ENCODE measurements around the gene CYP4B1.
"Not testable (repeated sequence)": the region's sequence is repeated elsewhere in the genome, so short reads cannot be mapped to it uniquely, and the experiment has no call there.

CYP4B1 gene

DNA sequence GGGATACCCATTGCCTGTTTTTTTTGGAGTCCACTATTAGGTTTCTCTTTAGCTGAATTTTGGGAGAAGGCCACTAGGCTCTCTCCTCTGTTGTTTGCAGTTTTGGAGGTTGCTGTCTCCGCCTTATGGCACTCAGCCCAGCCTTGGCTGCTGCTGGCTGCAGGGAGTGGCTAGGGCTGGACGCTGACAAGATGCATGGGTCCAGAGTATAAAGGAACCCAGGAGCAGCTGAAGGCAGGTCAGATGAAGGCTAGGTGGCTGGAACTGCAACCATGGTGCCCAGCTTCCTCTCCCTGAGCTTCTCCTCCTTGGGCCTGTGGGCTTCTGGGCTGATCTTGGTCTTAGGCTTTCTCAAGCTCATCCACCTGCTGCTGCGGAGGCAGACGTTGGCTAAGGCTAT is at the start of gene CYP4B1:
Gene CYP4B1 (plus strand): TSS at position 237 of the 400 bp plus-strand sequence. CDS start 36 bp downstream, at position 273.
- TF ChIP-seq, protein P1, sequence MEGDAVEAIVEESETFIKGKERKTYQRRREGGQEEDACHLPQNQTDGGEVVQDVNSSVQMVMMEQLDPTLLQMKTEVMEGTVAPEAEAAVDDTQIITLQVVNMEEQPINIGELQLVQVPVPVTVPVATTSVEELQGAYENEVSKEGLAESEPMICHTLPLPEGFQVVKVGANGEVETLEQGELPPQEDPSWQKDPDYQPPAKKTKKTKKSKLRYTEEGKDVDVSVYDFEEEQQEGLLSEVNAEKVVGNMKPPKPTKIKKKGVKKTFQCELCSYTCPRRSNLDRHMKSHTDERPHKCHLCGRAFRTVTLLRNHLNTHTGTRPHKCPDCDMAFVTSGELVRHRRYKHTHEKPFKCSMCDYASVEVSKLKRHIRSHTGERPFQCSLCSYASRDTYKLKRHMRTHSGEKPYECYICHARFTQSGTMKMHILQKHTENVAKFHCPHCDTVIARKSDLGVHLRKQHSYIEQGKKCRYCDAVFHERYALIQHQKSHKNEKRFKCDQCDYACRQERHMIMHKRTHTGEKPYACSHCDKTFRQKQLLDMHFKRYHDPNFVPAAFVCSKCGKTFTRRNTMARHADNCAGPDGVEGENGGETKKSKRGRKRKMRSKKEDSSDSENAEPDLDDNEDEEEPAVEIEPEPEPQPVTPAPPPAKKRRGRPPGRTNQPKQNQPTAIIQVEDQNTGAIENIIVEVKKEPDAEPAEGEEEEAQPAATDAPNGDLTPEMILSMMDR (IDR thresholded peaks at IDR 0.05; ENCODE audit: extremely low read depth, insufficient read depth, missing control alignments), result no peak
- no peak for DNase-seq (ENCODE audit: low spot score)
- in situ Hi-C loops (cut with MboI; ENCODE audit: low pct_unique_long_range_greater_than_20kb, low sequenced_read_pairs, unreplicated experiment), result no loop called here

DNA sequence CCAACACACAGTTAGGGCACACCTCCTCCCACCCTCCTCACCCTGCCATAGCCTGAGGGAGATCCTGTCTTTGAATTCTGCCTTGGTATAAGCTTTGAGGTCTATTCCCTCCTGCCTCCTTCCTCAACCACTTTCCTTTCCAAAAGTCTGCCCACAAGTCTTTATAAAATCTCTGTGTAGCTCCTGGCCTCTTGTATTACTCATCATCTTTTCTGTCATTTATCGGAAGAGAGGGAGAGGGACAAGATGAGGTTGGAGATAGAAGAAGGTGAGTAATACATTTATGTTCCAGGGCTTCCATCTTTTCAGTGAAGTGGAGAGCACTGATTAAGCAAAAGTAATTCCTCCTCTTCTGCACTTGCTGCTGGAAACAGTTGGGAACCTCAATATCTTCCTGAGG is 49.4 kb upstream of the CYP4B1 start:
- TF ChIP-seq, protein P1 (IDR thresholded peaks at IDR 0.05; ENCODE audit: extremely low read depth, insufficient read depth, missing control alignments), result no peak
- DNase-seq (ENCODE audit: low spot score), result no peak
- in situ Hi-C loops (cut with MboI; ENCODE audit: low pct_unique_long_range_greater_than_20kb, low sequenced_read_pairs, unreplicated experiment), result no loop called here

DNA sequence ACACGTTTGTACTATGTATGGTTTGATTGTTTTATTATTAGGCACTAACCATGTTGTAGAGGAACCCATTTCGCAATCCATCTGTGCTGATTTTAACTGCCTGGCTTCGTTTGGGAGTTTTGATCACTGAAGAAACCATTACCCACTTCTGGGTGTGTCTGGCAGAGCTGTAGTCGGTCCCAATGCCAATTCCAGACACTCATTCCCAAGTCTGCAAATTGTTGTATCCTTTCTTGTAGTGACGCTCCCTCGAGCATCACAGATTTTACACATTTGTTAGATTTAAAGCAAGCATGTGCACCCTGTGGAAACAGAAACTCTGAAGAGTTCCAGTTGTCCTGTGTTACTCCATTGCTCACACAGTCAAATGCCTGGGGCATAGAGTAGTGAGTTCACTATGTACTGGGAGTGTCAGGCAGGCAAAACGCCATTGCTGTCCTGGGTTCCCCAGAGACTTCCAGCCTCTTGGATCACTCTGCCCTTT is 48.9 kb upstream of the CYP4B1 start:
- DNase-seq (ENCODE audit: low spot score), result no peak
- in situ Hi-C loops (cut with MboI; ENCODE audit: low pct_unique_long_range_greater_than_20kb, low sequenced_read_pairs, unreplicated experiment), result no loop called here
- TF ChIP-seq, protein P1 (IDR thresholded peaks at IDR 0.05; ENCODE audit: extremely low read depth, insufficient read depth, missing control alignments), result no peak

DNA sequence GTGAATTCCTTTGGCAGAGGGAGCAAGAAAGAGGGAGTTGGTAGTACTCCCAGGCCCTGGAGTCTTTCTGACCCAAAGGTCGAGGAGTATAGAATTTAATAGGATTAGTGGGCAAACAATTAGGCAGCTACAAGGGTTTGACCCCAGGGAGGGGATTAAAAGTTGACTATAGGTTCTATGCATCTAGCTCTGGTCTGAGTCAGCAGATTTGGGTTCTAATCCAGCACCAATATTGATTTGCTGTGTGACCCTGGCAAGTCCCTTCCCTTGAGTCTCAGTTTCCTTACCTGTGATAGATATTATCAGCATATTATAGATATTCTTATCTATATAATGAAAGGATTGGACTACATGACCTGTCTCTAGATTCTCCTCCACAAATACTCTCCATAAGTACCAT is 44.9 kb upstream of the CYP4B1 start:
- no peak for DNase-seq (ENCODE audit: low spot score)
- in situ Hi-C loops (cut with MboI; ENCODE audit: low pct_unique_long_range_greater_than_20kb, low sequenced_read_pairs, unreplicated experiment), result no loop called here
- TF ChIP-seq, protein P1 (IDR thresholded peaks at IDR 0.05; ENCODE audit: extremely low read depth, insufficient read depth, missing control alignments), result no peak

DNA sequence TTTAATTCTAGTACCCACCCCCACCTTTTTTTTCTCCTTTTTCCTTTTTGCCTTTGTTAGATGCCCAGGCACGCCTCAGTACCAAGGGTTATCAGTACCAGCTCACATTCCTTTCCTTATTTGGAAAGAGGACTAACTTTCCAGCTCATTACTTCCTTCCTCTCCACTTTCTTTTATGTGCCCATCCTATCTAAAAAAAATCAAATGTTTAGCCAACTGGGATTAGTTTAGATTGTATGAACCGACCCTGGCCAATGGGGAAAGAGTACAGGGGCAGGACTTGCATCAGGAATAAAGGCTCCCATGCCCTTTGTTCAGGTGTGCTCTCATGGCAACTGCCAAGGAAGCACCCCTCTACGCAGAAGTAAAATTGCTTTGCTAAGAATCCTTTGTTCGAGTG is 44.1 kb upstream of the CYP4B1 start:
- in situ Hi-C loops (cut with MboI; ENCODE audit: low pct_unique_long_range_greater_than_20kb, low sequenced_read_pairs, unreplicated experiment); DNase-seq (ENCODE audit: low spot score): not testable (repeated sequence)

DNA sequence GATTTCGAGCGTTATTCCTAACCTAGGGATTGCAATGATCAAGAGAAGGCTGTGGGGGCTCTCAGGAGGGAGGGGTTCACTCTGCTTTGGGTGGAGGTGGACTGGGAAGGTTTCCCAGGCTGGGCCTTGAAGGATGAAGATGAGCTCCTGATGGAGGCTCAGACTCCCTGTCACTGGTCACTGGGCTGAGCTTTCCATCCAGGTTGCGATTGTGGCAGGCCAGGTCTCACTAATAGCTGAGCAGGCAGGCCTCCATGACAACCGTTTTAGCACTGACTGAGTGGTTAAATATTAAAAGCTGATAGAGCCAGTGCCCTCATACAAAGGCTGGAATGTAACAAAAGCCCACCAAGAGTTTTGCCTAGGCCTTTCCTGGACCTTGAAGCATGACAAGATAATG is 43.7 kb upstream of the CYP4B1 start:
- DNase-seq (ENCODE audit: low spot score), result no peak
- TF ChIP-seq, protein P1 (IDR thresholded peaks at IDR 0.05; ENCODE audit: extremely low read depth, insufficient read depth, missing control alignments), result no peak
- in situ Hi-C loops (cut with MboI; ENCODE audit: low pct_unique_long_range_greater_than_20kb, low sequenced_read_pairs, unreplicated experiment), result no loop called here

DNA sequence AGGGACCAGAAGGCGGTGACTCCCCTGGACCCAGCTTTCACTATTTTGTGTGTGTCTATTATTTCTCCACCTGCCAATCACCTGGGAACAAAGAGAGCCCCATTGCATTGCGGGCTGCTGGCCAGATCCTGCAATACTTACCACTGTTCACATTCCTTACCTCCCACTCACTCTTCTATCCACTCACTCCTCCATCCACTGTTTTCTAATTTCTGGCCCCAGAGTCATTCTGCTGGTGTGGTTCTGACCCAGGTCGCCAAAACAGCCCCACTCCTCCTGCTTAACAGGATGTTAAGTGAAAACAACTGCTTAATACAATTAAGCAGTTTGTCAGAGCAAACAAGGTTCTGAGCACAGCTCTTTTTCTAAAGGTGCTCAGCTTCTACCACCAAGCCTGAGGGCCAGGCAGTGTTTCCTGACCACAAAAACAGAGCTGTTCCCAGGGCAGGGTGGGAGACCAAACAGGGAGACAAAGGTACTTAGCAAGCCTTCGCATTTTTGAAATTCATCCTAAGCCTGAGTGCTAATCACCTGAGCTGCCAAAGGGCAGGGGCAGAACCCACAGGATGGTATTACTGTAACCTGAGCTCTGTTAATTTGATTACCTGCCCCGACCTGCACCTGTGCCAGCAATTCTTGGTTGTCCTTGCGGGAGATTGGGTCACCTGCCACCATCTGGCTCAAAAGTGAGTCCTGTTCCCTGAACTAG is 41.4 kb upstream of the CYP4B1 start:
- in situ Hi-C loops (cut with MboI; ENCODE audit: low pct_unique_long_range_greater_than_20kb, low sequenced_read_pairs, unreplicated experiment), result no loop called here
- DNase-seq (ENCODE audit: low spot score), result no peak

More for the DNA sequence above, 41.4 kb upstream of the CYP4B1 start:
- TF ChIP-seq, protein P1 (IDR thresholded peaks at IDR 0.05; ENCODE audit: extremely low read depth, insufficient read depth, missing control alignments), result no peak

All from GM13977 (cell line).